Measurements from ENCODE around the gene MS4A10.

The MS4A10 gene

GRCh38 chr11:60844870-60845221 is 59.7 kb downstream of the MS4A10 start:
- no peak overlapping the region for H3K9ac ChIP-seq (ENCODE audit: low read depth, low read length)
- peaks cover 16% of the 10 kb centered on the region; the same call in 1 of the 2 replicates for H3K4me1 ChIP-seq (ENCODE audit: insufficient read depth, low read length)
- H3K27me3 ChIP-seq (ENCODE audit: insufficient read depth, low read length): no peaks in the 10 kb centered on the region
- WGBS: 83% methylated on average over 4 of the region's 4 CpGs
- H3K36me3 ChIP-seq (ENCODE audit: insufficient read depth, low read length): peaks cover 41% of the 10 kb centered on the region
- no peak overlapping the region for H3K4me3 ChIP-seq (ENCODE audit: low read length)
- no peak overlapping the region for H3K27ac ChIP-seq (ENCODE audit: low read depth, low read length)
- no peaks in the 10 kb centered on the region for H3K9me3 ChIP-seq (ENCODE audit: insufficient read depth, low read depth, low read length)

- Histone ChIP-seq H3K9ac (ENCODE audit: low read depth, low read length) (no peak overlapping the region), H3K27ac (ENCODE audit: low read depth, low read length) (no peak overlapping the region), H3K36me3 (ENCODE audit: insufficient read depth, low read length) (peaks cover 46% of the 10 kb centered on the region), H3K4me1 (ENCODE audit: insufficient read depth, low read length) (peaks cover 16% of the 10 kb centered on the region; the same call in 1 of the 2 replicates), H3K4me3 (ENCODE audit: low read length) (no peak overlapping the region), H3K9me3 (ENCODE audit: insufficient read depth, low read depth, low read length) (no peaks in the 10 kb centered on the region), H3K27me3 (ENCODE audit: insufficient read depth, low read length) (no peaks in the 10 kb centered on the region)
- 91% methylated on average over 8 of the region's 8 CpGs for WGBS
These were observed 60.2 kb downstream of the MS4A10 start for GRCh38 chr11:60845338-60845737.

- peaks cover 59% of the 10 kb centered on the region for H3K36me3 ChIP-seq (ENCODE audit: insufficient read depth, low read length)
- H3K4me3 ChIP-seq (ENCODE audit: low read length): no peak overlapping the region
- H3K9me3 ChIP-seq (ENCODE audit: insufficient read depth, low read depth, low read length): no peaks in the 10 kb centered on the region
- H3K27ac ChIP-seq (ENCODE audit: low read depth, low read length): no peak overlapping the region
- 82% methylated on average over 13 of the region's 13 CpGs for WGBS
- peaks cover 18% of the 10 kb centered on the region; the same call in 1 of the 2 replicates for H3K4me1 ChIP-seq (ENCODE audit: insufficient read depth, low read length)
- peaks cover 6% of the 10 kb centered on the region for H3K27me3 ChIP-seq (ENCODE audit: insufficient read depth, low read length)
- no peak overlapping the region for H3K9ac ChIP-seq (ENCODE audit: low read depth, low read length)
These were observed 62.1 kb downstream of the MS4A10 start for GRCh38 chr11:60847281-60847680.

- peaks cover 18% of the 10 kb centered on the region; the same call in 1 of the 2 replicates for H3K4me1 ChIP-seq (ENCODE audit: insufficient read depth, low read length)
- peaks cover 59% of the 10 kb centered on the region for H3K36me3 ChIP-seq (ENCODE audit: insufficient read depth, low read length)
- H3K9ac ChIP-seq (ENCODE audit: low read depth, low read length): no peak overlapping the region
- no peaks in the 10 kb centered on the region for H3K9me3 ChIP-seq (ENCODE audit: insufficient read depth, low read depth, low read length)
- no peak overlapping the region for H3K4me3 ChIP-seq (ENCODE audit: low read length)
- H3K27me3 ChIP-seq (ENCODE audit: insufficient read depth, low read length): peaks cover 13% of the 10 kb centered on the region
- H3K27ac ChIP-seq (ENCODE audit: low read depth, low read length): no peak overlapping the region
- WGBS: 93% methylated on average over 12 of the region's 12 CpGs
These were observed 62.8 kb downstream of the MS4A10 start for GRCh38 chr11:60847896-60848295.

GRCh38 chr11:60848714-60849151 is 63.6 kb downstream of the MS4A10 start:
- no peak overlapping the region for H3K27ac ChIP-seq (ENCODE audit: low read depth, low read length)
- peaks cover 21% of the 10 kb centered on the region for H3K27me3 ChIP-seq (ENCODE audit: insufficient read depth, low read length)
- no peak overlapping the region for H3K9ac ChIP-seq (ENCODE audit: low read depth, low read length)
- H3K36me3 ChIP-seq (ENCODE audit: insufficient read depth, low read length): peaks cover 59% of the 10 kb centered on the region
- peaks cover 12% of the 10 kb centered on the region; the same call in 1 of the 2 replicates for H3K4me1 ChIP-seq (ENCODE audit: insufficient read depth, low read length)
- H3K4me3 ChIP-seq (ENCODE audit: low read length): no peak overlapping the region
- no peaks in the 10 kb centered on the region for H3K9me3 ChIP-seq (ENCODE audit: insufficient read depth, low read depth, low read length)
- 92% methylated on average over 10 of the region's 10 CpGs for WGBS

GRCh38 chr11:60849641-60850520 is 64.7 kb downstream of the MS4A10 start:
- WGBS: 95% methylated on average over 29 of the region's 29 CpGs
- Histone ChIP-seq H3K9me3 (ENCODE audit: insufficient read depth, low read depth, low read length) (no peaks in the 10 kb centered on the region), H3K9ac (ENCODE audit: low read depth, low read length) (no peak overlapping the region), H3K27ac (ENCODE audit: low read depth, low read length) (no peak overlapping the region), H3K27me3 (ENCODE audit: insufficient read depth, low read length) (peaks cover 28% of the 10 kb centered on the region), H3K4me1 (ENCODE audit: insufficient read depth, low read length) (0 out of 2 replicates have a peak, but pooled peaks cover 9% of the 10 kb centered on the region), H3K36me3 (ENCODE audit: insufficient read depth, low read length) (peaks cover 53% of the 10 kb centered on the region), H3K4me3 (ENCODE audit: low read length) (no peak overlapping the region)

All from HUES64 (cell line).